ENCODE results near the gene GPR45.

Gene GPR45

GRCh38 chr2:105287692-105288091 lies 46.1 kb downstream of the GPR45 start:
- Histone ChIP-seq H3K4me2 (no peak overlapping the region), H3K36me3 (peaks cover 85 to 100% (median 98%) of the 10 kb centered on the region in 11 experiments)
- no peak for TF ChIP-seq Cebpa-rat (IDR thresholded peaks at IDR 0.05)

GRCh38 chr2:105288133-105288532 lies 46.6 kb downstream of the GPR45 start:
- Histone ChIP-seq H3K9me3 (replicated peaks in 1 of 11) (no peaks in the 10 kb centered on the region), H3K9ac (no peak overlapping the region), H3K36me3 (peaks cover 84 to 100% (median 98%) of the 10 kb centered on the region in 11 experiments), H4K20me1 (peaks cover 0 to 27% (median 5%) of the 10 kb centered on the region in 11 experiments; a peak in 3 of 22 replicates), H3K27ac (no peak overlapping the region), H3K4me1 (no peaks in the 10 kb centered on the region), H3K4me3 (no peak overlapping the region), H3K4me2 (no peak overlapping the region), H3K27me3 (no peaks in the 10 kb centered on the region)
- TF ChIP-seq Cebpa-rat (IDR thresholded peaks at IDR 0.05): no peak

More at GRCh38 chr2:105287692-105288091, 46.1 kb downstream of the GPR45 start:
- Histone ChIP-seq H3K9ac (no peak overlapping the region), H4K20me1 (peaks cover 0 to 29% (median 9%) of the 10 kb centered on the region in 11 experiments; a peak in 5 of 22 replicates), H3K27me3 (no peaks in the 10 kb centered on the region), H3K4me1 (peaks cover 0 to under 1% (median 0%) of the 10 kb centered on the region in 10 experiments; a peak in 3 of 20 replicates), H3K4me3 (no peak overlapping the region), H3K9me3 (replicated peaks in 1 of 11) (no peaks in the 10 kb centered on the region), H3K27ac (no peak overlapping the region)

GRCh38 chr2:105290981-105291660 lies 49.6 kb downstream of the GPR45 start:
- Histone ChIP-seq H3K4me1 (no peaks in the 10 kb centered on the region), H3K27me3 (no peaks in the 10 kb centered on the region), H3K9me3 (replicated peaks in 1 of 11) (no peaks in the 10 kb centered on the region), H3K4me3 (no peak overlapping the region), H3K4me2 (no peak overlapping the region), H3K9ac (no peak overlapping the region), H3K36me3 (peaks cover 78 to 100% (median 95%) of the 10 kb centered on the region in 11 experiments), H3K27ac (no peak overlapping the region), H4K20me1 (peaks cover 0 to 28% (median 1%) of the 10 kb centered on the region in 11 experiments; a peak in 5 of 22 replicates)
- TF ChIP-seq Cebpa-rat (IDR thresholded peaks at IDR 0.05): no peak

GRCh38 chr2:105291981-105292380 lies 50.4 kb downstream of the GPR45 start:
- Histone ChIP-seq H3K27ac (no peak overlapping the region), H3K4me3 (no peak overlapping the region), H3K27me3 (no peaks in the 10 kb centered on the region), H3K4me1 (no peaks in the 10 kb centered on the region), H4K20me1 (peaks cover 0 to 23% (median 3%) of the 10 kb centered on the region in 11 experiments; a peak in 8 of 22 replicates), H3K9me3 (replicated peaks in 1 of 11) (no peaks in the 10 kb centered on the region), H3K4me2 (no peak overlapping the region), H3K36me3 (peaks cover 78 to 100% (median 94%) of the 10 kb centered on the region in 11 experiments), H3K9ac (no peak overlapping the region)
- no peak for TF ChIP-seq Cebpa-rat (IDR thresholded peaks at IDR 0.05)

Data from BLaER1 treated with 17β-estradiol and CSF1 and Interleukin-3, amounts not matched to agents 10 nM and 100 nM (cell line).